CD4-positive, alpha-beta T cell (primary cell): ENCODE results near the gene CCBE1. TPM values are rescaled to one million over a fixed set of nuclear protein-coding genes. Genes with fewer than 3 reads are reported as not detected.

Experiments
- ATAC-seq: fragments of 200-7000 bp; cut with Tn5 transposase; one replicate; pipeline ENCODE4 v1.10.0; 2022; ENCODE audit warnings: mild to moderate bottlenecking; ENCODE audit not compliant: poor library complexity
- CTCF ChIA-PET: fragments of 350-600 bp; sonication (Branson Sonifier 250); formaldehyde crosslinking; loops from one replicate; lab custom pipeline; 2021; ENCODE audit warnings: antibody characterized with exemption, inconsistent platforms; lab: Charles Lee
- POLR2A ChIA-PET: fragments of 350-600 bp; sonication (Branson Sonifier 250); formaldehyde crosslinking; loops from one replicate; lab custom pipeline; 2021; ENCODE audit warnings: antibody characterized with exemption, inconsistent platforms; lab: Charles Lee
- DNase-seq, 14 experiments: peaks; one replicate each; pipeline ENCODE4 v3.0.0-alpha.2; 2013 to 2020; ENCODE audit warnings: mixed read lengths in 2 of 14
- H3K27ac ChIP-seq, 2 donors: one replicate each; pipeline versions ENCODE4 v1.5.1 to v1.7.0; 2013; ENCODE audit warnings: low read length in 2 of 2, low read depth in 1 of 2, mild to moderate bottlenecking in 1 of 2
- H3K27me3 ChIP-seq, 2 experiments: 1 replicate in 1 of 2; 2 replicates in 1 of 2; pipeline versions ENCODE4 v1.6.1 to v1.7.0; 2013; ENCODE audit warnings: low read length in 2 of 2, control low read depth in 1 of 2, mild to moderate bottlenecking in 1 of 2, moderate library complexity in 1 of 2; ENCODE audit not compliant: insufficient read depth in 2 of 2, control insufficient read depth in 1 of 2
- H3K36me3 ChIP-seq: one replicate; pipeline ENCODE4 v1.6.1; 2013; ENCODE audit warnings: low read length, control low read depth; ENCODE audit not compliant: insufficient read depth
- H3K4me1 ChIP-seq: one replicate; pipeline ENCODE4 v1.6.1; 2013; ENCODE audit warnings: low read length, control low read depth; ENCODE audit not compliant: insufficient read depth
- H3K4me3 ChIP-seq: one replicate; pipeline ENCODE4 v1.5.1; 2013; ENCODE audit warnings: mild to moderate bottlenecking, low read length, moderate library complexity
- H3K9me3 ChIP-seq, 2 experiments: 1 replicate in 1 of 2; 2 replicates in 1 of 2; pipeline versions ENCODE4 v1.6.1 to v1.7.0; 2013; ENCODE audit warnings: low read length in 2 of 2, mild to moderate bottlenecking in 2 of 2, control low read depth in 1 of 2, moderate library complexity in 1 of 2; ENCODE audit not compliant: control insufficient read depth in 1 of 2, insufficient read depth in 1 of 2
- H3K27ac Mint-ChIP-seq: one replicate; pipeline ENCODE4 v1.8.0; 2020; ENCODE audit warnings: mixed read lengths
- H3K27me3 Mint-ChIP-seq: one replicate; pipeline ENCODE4 v1.8.0; 2021; ENCODE audit warnings: mixed read lengths
- H3K36me3 Mint-ChIP-seq: one replicate; pipeline ENCODE4 v1.8.0; 2021; ENCODE audit warnings: low read depth, mixed read lengths
- H3K4me1 Mint-ChIP-seq: one replicate; pipeline ENCODE4 v1.8.0; 2021; ENCODE audit warnings: low read depth, mixed read lengths
- H3K4me3 Mint-ChIP-seq: one replicate; pipeline ENCODE4 v1.8.0; 2020; ENCODE audit warnings: mild to moderate bottlenecking, mixed read lengths
- H3K9me3 Mint-ChIP-seq: one replicate; pipeline ENCODE4 v1.8.0; 2020; ENCODE audit warnings: mixed read lengths
- CTCF ChIP-seq: fragments of 200-600 bp; IDR thresholded peaks from one replicate; pipeline ENCODE4 v1.8.0; 2022; ENCODE audit warnings: antibody characterized with exemption, mild to moderate bottlenecking
- intact Hi-C, 2 experiments: fragments of 100-400 bp; cut with DNase I in 1 of 2; cut with micrococcal nuclease in 1 of 2; formaldehyde crosslinking; loops; one replicate each; pipeline versions ENCODE4 v1.15.1 to v1.9.0; 2023 to 2025; cut with DNase I, micrococcal nuclease
- total RNA-seq, 174 experiments: library from RNA in 2 of 174; stranded (reverse) in 2 of 174; gene quantifications; one replicate each; pipeline ENCODE4 v1.2.3 and lab custom pipeline; 2021 to 2026

CCBE1 gene
- total RNA-seq, 2 experiments from 2014 or later: not detected

DNA sequence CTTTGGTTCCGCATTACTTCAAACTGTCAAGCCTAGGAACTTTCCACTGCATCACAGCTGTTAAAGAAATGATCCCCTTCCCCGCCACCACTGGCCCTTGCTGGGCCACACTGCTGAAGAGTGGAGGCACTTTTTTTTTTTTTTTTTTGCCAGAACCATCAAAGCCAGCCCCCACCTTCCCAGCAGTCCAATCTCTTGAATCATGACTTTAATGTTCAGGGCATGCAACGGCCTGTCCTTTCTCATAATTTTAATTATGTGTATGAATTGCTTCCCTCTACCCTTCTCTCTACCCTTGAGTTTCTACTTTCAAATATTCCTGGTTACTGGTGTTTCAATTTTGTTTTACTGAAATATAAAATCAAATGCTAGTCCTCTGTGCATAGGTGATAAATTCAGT lies 236.1 kb downstream of the CCBE1 start:
- Mint-ChIP-seq H3K4me1 (no peaks in the 10 kb centered on the region), H3K36me3 (no peaks in the 10 kb centered on the region), H3K4me3 (no peak overlapping the region), H3K27ac (no peak overlapping the region), H3K9me3 (no peaks in the 10 kb centered on the region), H3K27me3 (peaks cover 35% of the 10 kb centered on the region)
- Histone ChIP-seq H3K9me3 (no peaks in the 10 kb centered on the region), H3K36me3 (no peaks in the 10 kb centered on the region), H3K27ac (no peak overlapping the region), H3K27me3 (peaks cover 0 to 2% of the 10 kb centered on the region in 2 experiments), H3K4me1 (no peaks in the 10 kb centered on the region), H3K4me3 (no peak overlapping the region)
- TF ChIP-seq CTCF: no peak
- no peak for DNase-seq
- no peak for ATAC-seq
- POLR2A ChIA-PET: no interaction called here
- intact Hi-C loops: loop anchor here in 1 of 2 experiments (5.0 kb wide), 1 partner anchor 1076 kb away; no protein-coding TSS in a partner anchor
- CTCF ChIA-PET: no interaction called here

- no peaks in the 10 kb centered on the region for H3K36me3 ChIP-seq
- no peak for DNase-seq
- Mint-ChIP-seq H3K36me3 (no peaks in the 10 kb centered on the region), H3K4me1 (no peaks in the 10 kb centered on the region), H3K9me3 (no peaks in the 10 kb centered on the region), H3K27ac (no peak overlapping the region), H3K27me3 (peaks cover 34% of the 10 kb centered on the region), H3K4me3 (no peak overlapping the region)
- no peak overlapping the region for H3K4me3 ChIP-seq
- no peak for ATAC-seq
- intact Hi-C loops: loop anchor here in 1 of 2 experiments (5.0 kb wide), 1 partner anchor 1077 kb away; no protein-coding TSS in a partner anchor
- no peak overlapping the region for H3K27ac ChIP-seq
- no peak for TF ChIP-seq CTCF
- POLR2A ChIA-PET: no interaction called here
- H3K27me3 ChIP-seq: peaks cover 0 to 2% of the 10 kb centered on the region in 2 experiments
- CTCF ChIA-PET: no interaction called here
- no peaks in the 10 kb centered on the region for H3K4me1 ChIP-seq
- H3K9me3 ChIP-seq: no peaks in the 10 kb centered on the region
These were observed 237.2 kb downstream of the CCBE1 start for GRCh38 chr18:59460072-59460420.

- POLR2A ChIA-PET: no interaction called here
- no peak overlapping the region for H3K4me3 Mint-ChIP-seq
These were observed 237.7 kb downstream of the CCBE1 start for GRCh38 chr18:59459369-59460071.

More at GRCh38 chr18:59459369-59460071, 237.7 kb downstream of the CCBE1 start:
- Histone ChIP-seq H3K4me1 (no peaks in the 10 kb centered on the region), H3K4me3 (no peak overlapping the region), H3K36me3 (no peaks in the 10 kb centered on the region), H3K27me3 (peaks cover 0 to 2% of the 10 kb centered on the region in 2 experiments), H3K27ac (no peak overlapping the region), H3K9me3 (no peaks in the 10 kb centered on the region)
- Mint-ChIP-seq H3K27ac (no peak overlapping the region), H3K9me3 (no peaks in the 10 kb centered on the region), H3K27me3 (peaks cover 38% of the 10 kb centered on the region), H3K36me3 (no peaks in the 10 kb centered on the region), H3K4me1 (no peaks in the 10 kb centered on the region)
- CTCF ChIA-PET: interaction anchor here (1.0 kb wide), 1 partner anchor 9 kb away, joined by 3 read pairs; no protein-coding TSS in a partner anchor
- peak in 1 of 14 experiments; percentile 6 for DNase-seq
- TF ChIP-seq CTCF: peak; percentile 49
- no peak for ATAC-seq
- intact Hi-C loops: loop anchor here in 1 of 2 experiments (5.0 kb wide), 1 partner anchor 1078 kb away; no protein-coding TSS in a partner anchor
